ENCODE results near the gene KIF5A.

- TF ChIP-seq CTCF (IDR thresholded peaks at IDR 0.05) (no peak), POLR2A (IDR thresholded peaks at IDR 0.05) (no peak)
Observed at GRCh38 chr12:57625261-57626032, 75.6 kb downstream of the KIF5A start.
